NT2/D1 (cell line): ENCODE results near the gene TMEM114.

Experiments
- DNase-seq: peaks from one replicate; pipeline ENCODE4 v3.0.0-alpha.2; 2011; ENCODE audit warnings: low read depth, low spot score
- H3K27me3 ChIP-seq: 2 replicates; pipeline ENCODE4 v1.6.0; 2011; ENCODE audit warnings: mild to moderate bottlenecking; ENCODE audit not compliant: insufficient read length, insufficient read depth
- H3K36me3 ChIP-seq: 2 replicates; pipeline ENCODE4 v1.6.1; 2011; ENCODE audit warnings: mild to moderate bottlenecking, low read length, mixed read lengths; ENCODE audit not compliant: insufficient read depth, insufficient read length
- H3K4me1 ChIP-seq: 2 replicates; pipeline ENCODE4 v1.5.1; 2011; ENCODE audit not compliant: insufficient read depth, insufficient read length
- H3K4me3 ChIP-seq: 2 replicates; pipeline ENCODE4 v1.5.1; 2011; ENCODE audit warnings: low read depth; ENCODE audit not compliant: insufficient read length
- H3K9ac ChIP-seq: 2 replicates; pipeline ENCODE4 v1.6.0; 2011; ENCODE audit warnings: low read depth; ENCODE audit not compliant: insufficient read length
- H3K9me3 ChIP-seq: 2 replicates; pipeline ENCODE4 v1.5.1; 2011; ENCODE audit warnings: mild to moderate bottlenecking, low read length; ENCODE audit not compliant: insufficient read depth
- SUZ12 ChIP-seq: IDR thresholded peaks from 2 replicates; pipeline ENCODE4 v1.6.1; 2011; ENCODE audit not compliant: insufficient read length, insufficient read depth; ENCODE audit errors: extremely low read depth
- YY1 ChIP-seq: IDR thresholded peaks from 2 replicates; pipeline ENCODE4 v1.6.1; 2011; ENCODE audit not compliant: insufficient read length, insufficient read depth
- ZNF274 ChIP-seq: IDR thresholded peaks from 2 replicates; pipeline ENCODE4 v1.6.1; 2011; ENCODE audit warnings: mild to moderate bottlenecking, low read depth, low read length

Gene TMEM114

DNA sequence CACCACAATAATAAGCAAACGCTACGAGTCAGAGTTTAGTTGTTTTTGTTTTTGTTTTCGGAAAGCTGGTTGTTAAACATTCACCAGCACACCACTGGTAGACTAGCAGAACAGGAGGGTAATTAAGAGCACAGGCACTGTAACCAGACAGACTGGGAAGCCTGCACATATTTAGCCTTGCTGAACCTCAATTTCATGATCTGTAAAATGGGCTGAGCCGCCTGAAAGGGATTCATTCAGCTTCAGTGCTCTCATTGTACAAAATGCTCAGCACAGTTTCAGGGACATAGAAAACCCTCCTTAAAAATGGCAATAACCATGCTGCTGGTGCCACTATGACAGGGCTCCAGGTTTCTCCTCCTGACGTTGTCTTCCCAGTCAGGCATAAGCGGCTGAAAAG, 66.4 kb downstream of the TMEM114 start:
- TF ChIP-seq SUZ12 (no peak), ZNF274 (no peak), YY1 (no peak)
- peaks cover 6% of the 10 kb centered on the region for H3K27me3 ChIP-seq
- no peaks in the 10 kb centered on the region for H3K36me3 ChIP-seq

DNA sequence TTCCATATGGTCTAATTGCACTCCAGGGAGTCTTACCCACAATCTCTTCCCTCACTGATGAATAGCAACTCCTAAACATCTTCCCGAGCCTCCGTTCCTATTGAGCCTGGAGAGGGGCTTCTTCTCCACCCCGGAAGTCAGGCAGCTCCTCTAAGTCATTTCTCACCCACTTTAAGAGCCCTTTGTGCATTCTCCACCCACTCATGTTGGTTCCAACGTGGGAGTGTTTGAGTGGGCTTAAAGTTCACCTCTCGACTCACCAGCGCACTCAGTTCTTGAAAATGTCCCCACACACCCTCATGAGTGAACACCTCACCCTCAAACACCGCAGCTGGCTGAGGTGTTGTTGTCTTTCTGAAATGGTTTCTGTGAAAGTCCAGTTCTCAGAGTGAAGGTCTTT, 67.6 kb downstream of the TMEM114 start:
- H3K4me3 ChIP-seq = no peak overlapping the region
- no peak for DNase-seq
- TF ChIP-seq YY1 = no peak
- no peak for TF ChIP-seq ZNF274
- TF ChIP-seq SUZ12 = no peak

More for the DNA sequence above, 66.4 kb downstream of the TMEM114 start:
- H3K9me3 ChIP-seq = no peaks in the 10 kb centered on the region
- H3K4me3 ChIP-seq = no peak overlapping the region
- H3K9ac ChIP-seq = no peak overlapping the region
- H3K4me1 ChIP-seq = peaks cover 2% of the 10 kb centered on the region
- DNase-seq = no peak

DNA sequence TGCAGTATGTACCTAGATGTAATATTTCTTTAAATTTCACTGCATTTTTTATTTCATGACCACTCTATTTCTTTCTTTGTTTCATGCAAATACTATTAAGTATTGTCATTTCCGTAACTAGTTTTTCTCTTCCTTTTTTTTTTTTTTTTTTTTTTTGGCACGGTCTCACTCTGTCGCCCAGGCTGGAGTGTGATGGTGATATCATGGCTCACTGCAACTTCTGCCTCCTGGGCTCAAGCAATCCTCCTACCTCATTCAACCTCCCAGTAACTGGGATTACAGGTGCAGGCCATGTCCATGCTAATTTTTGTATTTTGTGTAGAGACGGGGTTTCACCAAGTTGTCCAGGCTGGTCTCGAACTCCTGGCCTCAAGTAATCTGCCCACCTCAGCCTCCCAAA, 70.7 kb downstream of the TMEM114 start:
- no peak for DNase-seq
- TF ChIP-seq YY1 = no peak
- no peak for TF ChIP-seq SUZ12
- no peak for TF ChIP-seq ZNF274
- Histone ChIP-seq H3K36me3 (no peaks in the 10 kb centered on the region), H3K27me3 (peaks cover 23% of the 10 kb centered on the region), H3K9me3 (no peaks in the 10 kb centered on the region), H3K4me1 (no peaks in the 10 kb centered on the region), H3K9ac (no peak overlapping the region), H3K4me3 (no peak overlapping the region)

More for the DNA sequence above, 67.6 kb downstream of the TMEM114 start:
- no peaks in the 10 kb centered on the region for H3K4me1 ChIP-seq
- no peaks in the 10 kb centered on the region for H3K9me3 ChIP-seq
- H3K36me3 ChIP-seq = no peaks in the 10 kb centered on the region
- peaks cover 11% of the 10 kb centered on the region for H3K27me3 ChIP-seq
- H3K9ac ChIP-seq = no peak overlapping the region
